ENCODE measurements around the gene FGFBP1. TPM values are rescaled to one million over a fixed set of nuclear protein-coding genes. Genes with fewer than 3 reads are reported as not detected.

The FGFBP1 gene
- total and polyA plus RNA-seq, 2 donors from 2014 or later, result 1.2 to 6.9 TPM

DNA sequence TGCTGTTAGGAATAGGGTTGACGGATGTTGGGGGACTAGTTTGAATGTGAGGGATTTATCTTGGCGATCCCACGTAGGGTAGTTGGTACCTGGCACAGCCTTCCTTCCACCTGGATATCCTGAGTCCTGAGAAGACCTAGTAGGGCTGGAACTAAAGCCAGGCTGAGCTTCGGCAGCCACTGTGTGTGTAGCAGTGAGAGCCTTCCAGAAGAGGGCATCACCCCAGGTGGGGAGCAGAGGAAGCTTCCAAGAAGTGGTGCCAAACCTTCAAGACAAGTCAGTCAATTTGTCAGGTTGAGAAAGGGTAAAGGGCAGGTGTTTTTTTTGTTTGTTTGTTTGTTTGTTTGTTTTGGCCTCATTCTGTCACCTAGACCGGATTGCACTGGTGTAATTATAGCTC lies 25.6 kb upstream of the FGFBP1 start:
- intact Hi-C loops (cut with DNase I), result no loop called here
- no peak for FAIRE-seq
- Histone ChIP-seq H3K4me3 (ENCODE audit: low read length in 3 of 3) (no peak overlapping the region), H3K27me3 (ENCODE audit: control insufficient read depth, insufficient read depth, low read length) (no peaks in the 10 kb centered on the region), H3K27ac (ENCODE audit: low read depth in 2 of 2, low read length in 2 of 2) (no peak overlapping the region), H3K36me3 (ENCODE audit: control insufficient read depth in 2 of 3, insufficient read depth in 3 of 3, low read length in 3 of 3) (no peaks in the 10 kb centered on the region), H3K4me1 (ENCODE audit: control insufficient read depth in 2 of 3, insufficient read depth in 2 of 3, low read depth in 1 of 3, low read length in 3 of 3) (no peaks in the 10 kb centered on the region), H3K9ac (ENCODE audit: low read length in 3 of 3) (no peak overlapping the region), H3K9me3 (ENCODE audit: control insufficient read depth in 2 of 3, insufficient read depth in 1 of 3, low read length in 3 of 3) (no peaks in the 10 kb centered on the region)
- TF ChIP-seq, protein P1, sequence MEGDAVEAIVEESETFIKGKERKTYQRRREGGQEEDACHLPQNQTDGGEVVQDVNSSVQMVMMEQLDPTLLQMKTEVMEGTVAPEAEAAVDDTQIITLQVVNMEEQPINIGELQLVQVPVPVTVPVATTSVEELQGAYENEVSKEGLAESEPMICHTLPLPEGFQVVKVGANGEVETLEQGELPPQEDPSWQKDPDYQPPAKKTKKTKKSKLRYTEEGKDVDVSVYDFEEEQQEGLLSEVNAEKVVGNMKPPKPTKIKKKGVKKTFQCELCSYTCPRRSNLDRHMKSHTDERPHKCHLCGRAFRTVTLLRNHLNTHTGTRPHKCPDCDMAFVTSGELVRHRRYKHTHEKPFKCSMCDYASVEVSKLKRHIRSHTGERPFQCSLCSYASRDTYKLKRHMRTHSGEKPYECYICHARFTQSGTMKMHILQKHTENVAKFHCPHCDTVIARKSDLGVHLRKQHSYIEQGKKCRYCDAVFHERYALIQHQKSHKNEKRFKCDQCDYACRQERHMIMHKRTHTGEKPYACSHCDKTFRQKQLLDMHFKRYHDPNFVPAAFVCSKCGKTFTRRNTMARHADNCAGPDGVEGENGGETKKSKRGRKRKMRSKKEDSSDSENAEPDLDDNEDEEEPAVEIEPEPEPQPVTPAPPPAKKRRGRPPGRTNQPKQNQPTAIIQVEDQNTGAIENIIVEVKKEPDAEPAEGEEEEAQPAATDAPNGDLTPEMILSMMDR (IDR thresholded peaks at IDR 0.05; ENCODE audit: borderline replicate concordance, extremely low read depth, insufficient read depth), result no peak
- DNase-seq, result no peak

DNA sequence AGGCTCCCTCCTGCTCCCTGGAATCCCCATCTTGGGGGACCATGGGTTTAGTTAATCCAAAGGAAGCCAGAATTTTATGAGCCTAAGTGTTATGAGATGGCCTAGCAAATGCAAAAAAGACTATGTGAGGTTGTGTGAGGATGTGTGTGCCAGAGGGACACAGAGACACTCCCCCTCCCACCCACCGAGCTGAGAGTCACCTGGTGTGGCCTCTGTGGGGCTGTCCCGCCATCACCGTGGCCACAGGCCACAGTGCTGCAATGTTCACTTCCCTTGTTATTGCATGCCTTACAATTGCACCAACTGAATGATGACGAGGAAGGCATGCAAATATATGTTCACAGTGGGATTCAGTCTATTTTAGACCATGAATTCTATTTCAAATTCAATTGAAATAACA lies 25.0 kb upstream of the FGFBP1 start:
- intact Hi-C loops (cut with DNase I), result no loop called here
- Histone ChIP-seq H3K36me3 (ENCODE audit: control insufficient read depth in 2 of 3, insufficient read depth in 3 of 3, low read length in 3 of 3) (no peaks in the 10 kb centered on the region), H3K4me3 (ENCODE audit: low read length in 3 of 3) (no peak overlapping the region), H3K4me1 (ENCODE audit: control insufficient read depth in 2 of 3, insufficient read depth in 2 of 3, low read depth in 1 of 3, low read length in 3 of 3) (no peaks in the 10 kb centered on the region), H3K27ac (ENCODE audit: low read depth in 2 of 2, low read length in 2 of 2) (no peak overlapping the region), H3K27me3 (ENCODE audit: control insufficient read depth, insufficient read depth, low read length) (no peaks in the 10 kb centered on the region), H3K9ac (ENCODE audit: low read length in 3 of 3) (no peak overlapping the region), H3K9me3 (ENCODE audit: control insufficient read depth in 2 of 3, insufficient read depth in 1 of 3, low read length in 3 of 3) (no peaks in the 10 kb centered on the region)
- no peak for DNase-seq
- no peak for FAIRE-seq
- TF ChIP-seq, protein P1 (IDR thresholded peaks at IDR 0.05; ENCODE audit: borderline replicate concordance, extremely low read depth, insufficient read depth), result no peak

DNA sequence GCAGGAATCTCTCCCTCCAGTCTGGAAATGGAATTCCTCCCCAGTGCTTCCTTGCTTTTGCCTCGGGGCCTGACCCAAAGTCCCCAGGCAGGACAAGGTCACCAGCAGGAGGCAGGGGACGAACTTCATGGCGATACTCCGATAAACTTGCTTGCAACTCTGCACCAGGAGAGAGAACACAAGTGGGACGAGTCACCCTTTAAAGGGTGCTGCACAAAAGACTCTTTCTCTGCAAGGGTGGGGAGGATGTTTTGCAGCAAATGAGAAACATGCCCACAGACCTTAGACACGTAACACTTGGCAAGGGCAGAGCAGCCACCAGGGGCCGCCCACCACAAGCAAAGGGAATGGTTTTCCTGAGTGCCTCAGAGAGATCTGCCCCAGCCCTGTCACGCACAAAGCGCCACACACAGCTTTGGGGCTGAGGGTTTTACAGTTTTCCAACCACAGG lies 24.5 kb upstream of the FGFBP1 start, which contains the start of gene FGFBP2:
Gene FGFBP2 (minus strand): TSS at position 175 of the 451 bp plus-strand sequence. CDS start 46 bp downstream, at position 129.
- no peak for FAIRE-seq
- intact Hi-C loops (cut with DNase I), result no loop called here
- Histone ChIP-seq H3K4me1 (ENCODE audit: control insufficient read depth in 2 of 3, insufficient read depth in 2 of 3, low read depth in 1 of 3, low read length in 3 of 3) (no peaks in the 10 kb centered on the region), H3K4me3 (ENCODE audit: low read length in 3 of 3) (no peak within 1 kb of the TSS), H3K36me3 (ENCODE audit: control insufficient read depth in 2 of 3, insufficient read depth in 3 of 3, low read length in 3 of 3) (no peaks in the 10 kb centered on the region), H3K9ac (ENCODE audit: low read length in 3 of 3) (no peak within 1 kb of the TSS), H3K27ac (ENCODE audit: low read depth in 2 of 2, low read length in 2 of 2) (no peak within 1 kb of the TSS), H3K27me3 (ENCODE audit: control insufficient read depth, insufficient read depth, low read length) (no peaks in the 10 kb centered on the region), H3K9me3 (ENCODE audit: control insufficient read depth in 2 of 3, insufficient read depth in 1 of 3, low read length in 3 of 3) (no peaks in the 10 kb centered on the region)
- TF ChIP-seq, protein P1 (IDR thresholded peaks at IDR 0.05; ENCODE audit: borderline replicate concordance, extremely low read depth, insufficient read depth), result peak; percentile 23
- peak in 3 of 5 donors; percentile 41 to 51 (median 41) for DNase-seq

Measured in kidney (tissue), 14 donors.